Fibroblast of the aortic adventitia (primary cell): ENCODE data around the gene DRAXIN. TPM values are rescaled to one million over a fixed set of nuclear protein-coding genes. Genes with fewer than 3 reads are reported as not detected.

Experiments used
- DNase-seq: peaks from one replicate; pipeline ENCODE4 v3.0.0-alpha.2; 2010; ENCODE audit warnings: low read depth
- H3K4me3 ChIP-seq: 2 replicates; pipeline ENCODE4 v1.5.1; 2011; ENCODE audit warnings: low read depth, mild to moderate bottlenecking, control low read depth, low read length, moderate library complexity
- total RNA-seq: library from RNA; depleted of rRNA; stranded (reverse); fragments of >200 nt; gene quantifications from 2 replicates; pipeline ENCODE4 v1.2.3, GENCODE V29; 2012; ENCODE audit warnings: low replicate concordance
- TF ChIP-seq, protein P1 (sequence below): IDR thresholded peaks from 2 replicates; pipeline ENCODE4 v1.5.1; 2011; ENCODE audit warnings: mild to moderate bottlenecking, low read length, control low read depth, inconsistent platforms; ENCODE audit not compliant: insufficient read depth

The DRAXIN gene
- total RNA-seq, 1 donor, result 2.4 TPM

DNA sequence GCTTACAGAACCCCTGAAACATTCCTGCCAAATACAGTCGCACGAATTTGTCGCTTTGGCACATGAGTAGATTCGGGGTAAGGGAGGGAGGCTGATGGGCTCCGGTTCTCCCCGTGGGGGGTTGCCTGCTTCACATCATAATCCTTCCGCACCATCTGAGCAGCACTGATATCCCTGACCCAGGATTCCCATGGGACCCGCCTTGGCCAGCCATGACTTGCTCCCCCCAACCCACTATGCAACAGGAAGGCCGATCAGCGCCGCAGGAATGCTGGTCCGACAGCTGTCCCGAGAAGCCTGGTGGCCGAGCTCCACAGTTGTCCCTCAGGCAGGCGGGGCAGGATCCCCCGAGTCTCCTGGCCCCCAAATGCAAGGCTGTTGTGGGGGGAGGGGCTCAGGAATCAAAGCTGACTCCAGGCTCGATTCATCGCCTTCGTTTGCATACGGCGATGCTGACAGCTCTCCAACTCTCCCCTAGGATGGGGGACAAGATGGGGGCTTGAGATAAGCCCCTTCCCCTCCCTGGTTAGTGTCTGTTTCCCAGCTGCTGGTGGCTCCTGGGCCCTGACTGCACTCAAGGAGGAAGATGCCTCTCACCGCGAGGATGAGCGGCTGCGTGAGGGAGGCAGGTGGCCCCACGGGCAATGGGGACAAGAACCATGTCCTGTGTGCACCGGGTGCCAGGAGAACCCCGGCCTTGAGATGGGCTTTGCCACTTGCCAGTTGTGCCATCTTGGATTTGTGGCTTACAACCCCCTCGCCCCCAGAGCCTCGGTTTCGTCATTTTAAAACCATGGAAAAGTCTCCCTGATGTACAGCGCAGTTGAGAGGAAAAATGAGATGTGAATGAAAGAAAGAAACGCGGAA is 9.3 kb downstream of the DRAXIN start:
- DNase-seq, result no peak

DNA sequence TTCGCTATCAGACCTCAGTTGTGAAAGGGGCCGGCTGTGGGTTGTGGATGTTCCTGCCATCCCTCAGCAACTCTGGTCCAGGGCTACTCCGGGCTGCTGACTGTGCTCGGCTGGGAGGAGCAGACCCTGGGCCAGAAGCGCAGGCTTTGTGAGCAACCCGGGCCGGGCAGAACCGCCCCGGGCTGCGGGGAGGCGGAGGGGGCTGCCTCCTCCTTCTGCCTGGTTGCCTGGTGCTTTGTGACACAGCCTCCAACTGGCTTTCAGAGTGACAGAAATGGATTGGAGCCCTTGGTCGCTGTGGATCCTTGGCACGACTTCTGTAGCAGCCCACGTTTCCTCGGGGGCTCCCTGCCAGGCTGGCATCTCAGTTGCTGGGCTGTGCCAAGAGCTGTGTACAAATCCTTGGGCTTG is 10.0 kb downstream of the DRAXIN start:
- no peak for DNase-seq
- H3K4me3 ChIP-seq, result no peak overlapping the region
- TF ChIP-seq, protein P1, sequence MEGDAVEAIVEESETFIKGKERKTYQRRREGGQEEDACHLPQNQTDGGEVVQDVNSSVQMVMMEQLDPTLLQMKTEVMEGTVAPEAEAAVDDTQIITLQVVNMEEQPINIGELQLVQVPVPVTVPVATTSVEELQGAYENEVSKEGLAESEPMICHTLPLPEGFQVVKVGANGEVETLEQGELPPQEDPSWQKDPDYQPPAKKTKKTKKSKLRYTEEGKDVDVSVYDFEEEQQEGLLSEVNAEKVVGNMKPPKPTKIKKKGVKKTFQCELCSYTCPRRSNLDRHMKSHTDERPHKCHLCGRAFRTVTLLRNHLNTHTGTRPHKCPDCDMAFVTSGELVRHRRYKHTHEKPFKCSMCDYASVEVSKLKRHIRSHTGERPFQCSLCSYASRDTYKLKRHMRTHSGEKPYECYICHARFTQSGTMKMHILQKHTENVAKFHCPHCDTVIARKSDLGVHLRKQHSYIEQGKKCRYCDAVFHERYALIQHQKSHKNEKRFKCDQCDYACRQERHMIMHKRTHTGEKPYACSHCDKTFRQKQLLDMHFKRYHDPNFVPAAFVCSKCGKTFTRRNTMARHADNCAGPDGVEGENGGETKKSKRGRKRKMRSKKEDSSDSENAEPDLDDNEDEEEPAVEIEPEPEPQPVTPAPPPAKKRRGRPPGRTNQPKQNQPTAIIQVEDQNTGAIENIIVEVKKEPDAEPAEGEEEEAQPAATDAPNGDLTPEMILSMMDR, result no peak

More for the DNA sequence above, 9.3 kb downstream of the DRAXIN start:
- TF ChIP-seq, protein P1, result no peak
- no peak overlapping the region for H3K4me3 ChIP-seq

DNA sequence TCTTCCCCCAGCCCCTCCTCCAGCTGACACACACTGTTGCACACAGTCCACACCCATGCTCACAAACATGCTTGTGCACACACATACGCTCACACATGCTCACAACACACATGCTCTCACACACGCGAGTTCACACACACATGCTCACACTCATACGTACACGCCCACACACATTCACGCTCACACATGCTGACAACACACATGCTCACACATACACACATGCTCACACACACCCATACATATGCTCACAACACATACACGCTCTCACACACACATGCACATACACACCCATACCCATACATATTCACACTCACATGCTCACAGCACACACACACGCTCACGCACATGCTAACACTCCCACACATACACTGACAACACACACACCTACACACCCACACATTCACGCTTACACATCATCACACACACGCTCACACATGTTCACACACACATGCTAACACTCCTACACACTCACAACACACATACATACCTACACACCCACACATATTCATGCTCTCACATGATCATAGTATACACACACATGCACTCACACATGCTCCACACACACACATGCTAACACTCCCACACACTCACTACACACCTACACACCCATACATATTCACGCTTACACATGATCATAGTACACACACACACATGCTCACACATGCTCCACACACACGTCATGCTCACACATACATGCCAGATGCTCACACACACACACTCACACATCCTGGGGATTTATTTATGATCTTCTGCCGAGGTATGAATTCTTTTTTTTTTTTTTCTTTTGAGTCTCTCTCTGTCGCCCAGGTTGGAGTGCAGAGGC is 10.7 kb downstream of the DRAXIN start:
- H3K4me3 ChIP-seq, result no peak overlapping the region
- TF ChIP-seq, protein P1, result no peak
- no peak for DNase-seq

DNA sequence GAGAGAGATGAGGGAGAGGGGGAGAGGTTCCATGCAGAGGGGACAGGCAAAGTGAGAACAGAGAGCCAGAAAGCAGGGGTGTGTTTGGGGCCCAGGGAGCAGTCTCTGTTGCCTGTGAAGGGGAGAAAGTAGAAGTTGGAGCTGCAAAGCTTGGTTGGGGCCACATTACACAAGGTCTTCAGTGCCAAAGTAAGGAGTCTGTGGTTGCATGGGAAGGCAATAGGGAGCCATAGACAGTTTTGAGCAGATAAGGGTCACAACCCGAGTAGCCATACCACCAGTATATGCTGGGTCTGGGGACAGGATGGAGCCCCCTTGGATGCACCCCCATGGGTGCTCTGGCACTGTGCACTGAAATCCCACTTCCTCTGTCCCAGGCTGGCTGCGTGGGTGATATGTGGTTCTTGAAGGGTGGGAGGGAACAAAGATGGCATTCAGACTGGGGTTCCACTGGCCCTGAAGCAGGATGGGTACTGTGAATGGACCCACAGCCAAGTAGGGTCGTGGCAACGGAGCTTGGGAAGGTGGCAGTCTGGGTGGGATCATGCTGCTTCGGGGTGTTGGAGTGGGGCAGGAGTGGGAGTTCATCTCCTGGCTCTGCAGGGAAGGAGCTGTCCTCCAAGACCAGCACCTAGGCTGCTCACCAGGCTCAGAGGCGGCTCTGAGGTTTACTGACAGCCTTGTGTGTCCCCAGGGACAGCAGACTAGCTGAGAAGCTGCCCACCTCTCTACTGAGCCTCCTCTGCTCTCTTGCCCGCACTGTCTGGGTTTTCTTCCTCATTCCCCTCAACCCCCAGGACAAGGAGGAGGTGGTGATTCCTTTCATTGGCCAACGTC is 12.1 kb downstream of the DRAXIN start:
- H3K4me3 ChIP-seq, result no peak overlapping the region
- no peak for DNase-seq

DNA sequence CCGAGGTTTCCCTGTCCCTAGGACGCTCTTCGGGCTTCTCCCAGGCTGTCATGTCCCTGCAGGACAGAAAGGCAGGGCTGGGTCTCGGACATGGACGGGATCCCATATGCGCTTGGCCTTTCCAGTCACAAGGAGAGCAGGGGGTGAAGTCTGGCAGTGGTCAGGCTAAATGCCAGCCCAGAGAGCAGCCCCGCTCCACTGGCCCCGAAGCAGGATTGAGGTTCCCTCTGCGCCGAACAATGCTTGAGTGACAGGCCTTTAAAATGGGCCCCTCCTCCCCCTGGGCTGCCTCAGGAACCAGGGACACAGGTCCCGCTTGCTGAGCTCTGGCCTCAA is 12.7 kb downstream of the DRAXIN start:
- TF ChIP-seq, protein P1, result no peak
- DNase-seq, result no peak
- no peak overlapping the region for H3K4me3 ChIP-seq

More for the DNA sequence above, 12.1 kb downstream of the DRAXIN start:
- TF ChIP-seq, protein P1, result no peak
